Measurements from ENCODE around the gene ANKRD33B.

DNA sequence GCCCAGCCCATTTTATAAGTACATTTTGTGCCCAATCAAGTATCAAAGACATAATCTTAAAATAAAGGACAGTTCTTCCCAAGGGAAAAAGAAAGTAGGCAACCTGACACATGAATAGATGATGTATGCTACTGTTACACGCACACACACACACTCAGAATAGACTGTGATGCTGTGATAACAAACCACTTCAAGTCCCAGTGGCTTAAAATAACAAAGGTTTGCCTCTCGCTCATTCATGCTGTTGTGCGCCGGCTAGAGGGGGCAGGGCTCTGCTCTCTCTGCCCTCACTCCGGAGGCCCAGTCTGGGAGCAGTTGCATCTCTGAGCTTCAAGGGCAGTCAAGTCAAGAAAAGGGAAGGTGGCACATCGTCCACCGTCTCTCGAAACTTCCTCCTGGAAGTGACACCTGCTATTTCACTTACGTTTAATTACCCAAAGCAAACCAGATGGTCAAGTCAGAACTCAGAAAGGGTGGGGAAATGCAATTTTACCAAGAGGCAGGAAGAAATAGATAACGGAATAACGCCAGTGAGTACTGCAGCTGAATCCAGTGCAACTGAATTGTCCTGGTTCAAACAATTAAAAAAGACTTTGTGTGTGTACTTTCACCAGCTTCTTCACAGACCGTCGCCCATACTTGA is 43.3 kb downstream of the ANKRD33B start:
- TF ChIP-seq, protein P1, sequence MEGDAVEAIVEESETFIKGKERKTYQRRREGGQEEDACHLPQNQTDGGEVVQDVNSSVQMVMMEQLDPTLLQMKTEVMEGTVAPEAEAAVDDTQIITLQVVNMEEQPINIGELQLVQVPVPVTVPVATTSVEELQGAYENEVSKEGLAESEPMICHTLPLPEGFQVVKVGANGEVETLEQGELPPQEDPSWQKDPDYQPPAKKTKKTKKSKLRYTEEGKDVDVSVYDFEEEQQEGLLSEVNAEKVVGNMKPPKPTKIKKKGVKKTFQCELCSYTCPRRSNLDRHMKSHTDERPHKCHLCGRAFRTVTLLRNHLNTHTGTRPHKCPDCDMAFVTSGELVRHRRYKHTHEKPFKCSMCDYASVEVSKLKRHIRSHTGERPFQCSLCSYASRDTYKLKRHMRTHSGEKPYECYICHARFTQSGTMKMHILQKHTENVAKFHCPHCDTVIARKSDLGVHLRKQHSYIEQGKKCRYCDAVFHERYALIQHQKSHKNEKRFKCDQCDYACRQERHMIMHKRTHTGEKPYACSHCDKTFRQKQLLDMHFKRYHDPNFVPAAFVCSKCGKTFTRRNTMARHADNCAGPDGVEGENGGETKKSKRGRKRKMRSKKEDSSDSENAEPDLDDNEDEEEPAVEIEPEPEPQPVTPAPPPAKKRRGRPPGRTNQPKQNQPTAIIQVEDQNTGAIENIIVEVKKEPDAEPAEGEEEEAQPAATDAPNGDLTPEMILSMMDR (IDR thresholded peaks at IDR 0.05): no peak
- TF ChIP-seq EZH2phosphoT487 (IDR thresholded peaks at IDR 0.05): no peak
- TF ChIP-seq EZH2 (IDR thresholded peaks at IDR 0.05): no peak

Measured in neural progenitor cell (in vitro differentiated cells).